K562 (cell line): ENCODE measurements around the gene TMEM63A. TPM values are rescaled to one million over a fixed set of nuclear protein-coding genes. Genes with fewer than 3 reads are reported as not detected.
A peak's percentile ranks its signal among the peaks of the same experiment; 100 is the strongest.

Experiments used
- ATAC-seq: fragments of 200-7000 bp; cut with Tn5 transposase; 3 replicates; pipeline ENCODE4 v1.9.1; 2020; ENCODE audit warnings: moderate library complexity
- BruUV-seq: library from RNA; stranded (reverse); fragments of 400-500 nt; replicated peaks from 2 replicates; lab custom pipeline; 2021; lab: Mats Ljungman, UMichigan
- CTCF ChIA-PET: fragments of 300-600 bp; formaldehyde crosslinking; extraction: SDS; loops from one replicate; lab custom pipeline; 2021; ENCODE audit warnings: low intra/inter-chr PET ratio; lab: Yijun Ruan, JAX
- POLR2A ChIA-PET: fragments of 300-600, 350-650 bp; sonication (Branson Sonifier 250); formaldehyde crosslinking; extraction: SDS; loops from one replicate; lab custom pipeline; 2021; ENCODE audit warnings: antibody characterized with exemption, inconsistent platforms; lab: Yijun Ruan, JAX
- DNase-seq, 4 experiments: peaks; one replicate each; pipeline versions ENCODE4 v3.0.0 to v3.0.0-alpha.2; 2011 to 2018; ENCODE audit warnings: low spot score in 3 of 4, mixed read lengths in 3 of 4; ENCODE audit errors: extremely low read depth in 1 of 4
- FAIRE-seq: peaks from 2 replicates; lab custom pipeline; 2011; peaks lifted over from hg19 to GRCh38; lab: Jason Lieb, UNC
- H2AFZ ChIP-seq: 2 replicates; pipeline ENCODE4 v1.6.0; 2011; ENCODE audit warnings: low read depth, low read length, control low read depth, inconsistent platforms
- H3K27ac ChIP-seq: fragments of 200-600 bp; 3 replicates; pipeline ENCODE4 v1.8.0; 2011; ENCODE audit warnings: low read depth, mild to moderate bottlenecking, control low read depth, inconsistent platforms, low read length, moderate library complexity, mixed read lengths; ENCODE audit errors: extremely low read depth
- H3K27me3 ChIP-seq, 2 experiments: fragments of 300-600 bp in 1 of 2; 2 replicates in 1 of 2; 3 replicates in 1 of 2; pipeline versions ENCODE4 v1.6.0 to v1.8.0; 2011; ENCODE audit warnings: inconsistent platforms in 2 of 2, low read length in 2 of 2, mild to moderate bottlenecking in 1 of 2, mixed read lengths in 1 of 2, moderate library complexity in 1 of 2; ENCODE audit not compliant: control insufficient read depth in 2 of 2, insufficient read depth in 2 of 2
- H3K36me3 ChIP-seq: fragments of 300-600 bp; 3 replicates; pipeline ENCODE4 v1.8.0; 2011; ENCODE audit warnings: mild to moderate bottlenecking, low read length, inconsistent platforms; ENCODE audit not compliant: control insufficient read depth, insufficient read depth
- H3K4me1 ChIP-seq, 2 experiments: fragments of 200-600 bp in 1 of 2; replicated peaks in 1 of 2; 2 replicates in 1 of 2; 3 replicates in 1 of 2; pipeline versions ENCODE4 v1.5.1 to v1.8.0; 2011; ENCODE audit warnings: inconsistent platforms in 2 of 2, low read length in 2 of 2, mild to moderate bottlenecking in 1 of 2, mixed read lengths in 1 of 2, moderate library complexity in 1 of 2; ENCODE audit not compliant: control insufficient read depth in 2 of 2, insufficient read depth in 2 of 2
- H3K4me2 ChIP-seq: 2 replicates; pipeline ENCODE4 v1.6.1; 2011; ENCODE audit warnings: low read length, control low read depth, inconsistent platforms, mixed read lengths; ENCODE audit not compliant: insufficient read depth
- H3K4me3 ChIP-seq: fragments of 200-600 bp; sonication (generic), shearing (Covaris generic); 2 replicates; pipeline ENCODE4 v1.5.1; 2016; ENCODE audit warnings: control low read depth, inconsistent platforms
- H3K79me2 ChIP-seq: fragments of 200-600 bp; 3 replicates; pipeline ENCODE4 v1.8.0; 2011; ENCODE audit warnings: low read length, inconsistent platforms; ENCODE audit not compliant: control insufficient read depth, insufficient read depth
- H3K9ac ChIP-seq, 2 experiments: 2 replicates each; pipeline versions ENCODE4 v1.6.0 to v1.6.1; 2011; ENCODE audit warnings: low read depth in 2 of 2, low read length in 2 of 2, control low read depth in 1 of 2, inconsistent platforms in 1 of 2, mild to moderate bottlenecking in 1 of 2, mixed read lengths in 1 of 2; ENCODE audit not compliant: insufficient read depth in 1 of 2
- H3K9me1 ChIP-seq: one replicate; pipeline ENCODE4 v1.6.0; 2011; ENCODE audit warnings: inconsistent platforms, mild to moderate bottlenecking, low read length, moderate library complexity; ENCODE audit not compliant: control insufficient read depth, insufficient read depth
- H3K9me3 ChIP-seq: replicated peaks from 2 replicates; pipeline ENCODE4 v1.5.1; 2011; ENCODE audit warnings: low read depth, low read length, inconsistent platforms; ENCODE audit not compliant: control insufficient read depth, insufficient read depth
- H4K20me1 ChIP-seq: replicated peaks from 2 replicates; pipeline ENCODE4 v1.6.1; 2011; ENCODE audit warnings: low read length, inconsistent platforms, mixed read lengths; ENCODE audit not compliant: control insufficient read depth, insufficient read depth
- ATF2 ChIP-seq: sonication (generic); formaldehyde crosslinking; IDR thresholded peaks from 2 replicates; pipeline ENCODE4 v1.8.1; 2022; ENCODE audit warnings: missing genetic modification reagents
- CBX1 ChIP-seq: sonication (generic); IDR thresholded peaks from 2 replicates; pipeline ENCODE4 v1.6.1; 2016; ENCODE audit warnings: antibody characterized with exemption, low read depth, mild to moderate bottlenecking
- PCBP1 ChIP-seq: fragments of 200-400 bp; formaldehyde crosslinking; IDR thresholded peaks from 2 replicates; pipeline ENCODE4 v1.6.1; 2018; ENCODE audit warnings: mild to moderate bottlenecking, low read depth, low read length; ENCODE audit not compliant: poor library complexity, severe bottlenecking
- POLR2G ChIP-seq: fragments of 200-400 bp; formaldehyde crosslinking; IDR thresholded peaks from 2 replicates; pipeline ENCODE4 v1.6.1; 2017; ENCODE audit warnings: low read depth, mild to moderate bottlenecking, antibody characterized with exemption, low read length, moderate library complexity
- RBFOX2 ChIP-seq: fragments of 200-400 bp; formaldehyde crosslinking; IDR thresholded peaks from 2 replicates; pipeline ENCODE4 v1.6.1; 2017; ENCODE audit warnings: low read depth, mild to moderate bottlenecking, low read length, moderate library complexity
- ZNF57 ChIP-seq: fragments of 450-650 bp; formaldehyde crosslinking; IDR thresholded peaks from 2 replicates; pipeline ENCODE4 v1.4.0; 2020; ENCODE audit warnings: mild to moderate bottlenecking, moderate library complexity
- WGBS: fragments of 100-300 bp; shearing (Covaris generic); methylation state at CpG from one replicate; pipeline ENCODE4 v1.1.6; 2016; ENCODE audit warnings: low coverage, mixed read lengths; ENCODE audit not compliant: insufficient coverage; ENCODE audit errors: missing lambda C conversion rate; 5-methylcytosine and 5-hydroxymethylcytosine counted together
- in situ Hi-C: fragments of 300-500 bp; cut with MboI; formaldehyde crosslinking; loops from 4 replicates; pipeline ENCODE4 v1.15.0; 2018; ENCODE audit warnings: inconsistent platforms, mixed read lengths
- intact Hi-C: fragments of 100-400 bp; cut with micrococcal nuclease; formaldehyde crosslinking; loops from 2 replicates; pipeline ENCODE4 v1.14.2; 2022
- polyA plus RNA-seq, 8 experiments: library from polyadenylated mRNA; depleted of rRNA in 4 of 8; stranded (reverse) in 5 of 8; unstranded in 3 of 8; fragments of >200 nt; fragmentation: Nextera tagmentation in 2 of 8; fragmentation: Illumina TruSeq in 1 of 8; extraction: Ambion mirVana in 2 of 8; extraction: Trizol in 1 of 8; gene quantifications; 2 replicates each; pipeline versions ENCODE4 v1.2.1 to v1.2.3, GENCODE V29; 2011 to 2014; ENCODE audit warnings: inconsistent platforms in 1 of 8, missing spikeins in 1 of 8
- total RNA-seq, 7 experiments: library from RNA; depleted of rRNA in 6 of 7; stranded (reverse); fragments of >200 nt in 6 of 7; fragmentation: Illumina TruSeq in 2 of 7; extraction: Trizol in 2 of 7; gene quantifications; 2 replicates each; pipeline versions ENCODE4 v1.2.1 to v1.2.3, GENCODE V29; 2011 to 2021; ENCODE audit warnings: low replicate concordance in 1 of 7

Gene TMEM63A
- total and polyA plus RNA-seq, 9 of the 15 experiments (the other 6 are each of a cell fraction or from before 2014, with no cell fraction given), result 2.0 to 54.6 (median 17.5) TPM

- 87% methylated on average over 12 of the region's 12 CpGs for WGBS
- peaks cover 19% of the 10 kb centered on the region for H3K79me2 ChIP-seq
Measured at GRCh38 chr1:225875044-225875815, 7.0 kb downstream of the TMEM63A start.

GRCh38 chr1:225874431-225874830 is 7.7 kb downstream of the TMEM63A start:
- Histone ChIP-seq H3K9me3 (no peaks in the 10 kb centered on the region), H3K36me3 (peaks cover 86% of the 10 kb centered on the region), H3K4me1 (peaks cover 3 to 7% of the 10 kb centered on the region in 2 experiments; a peak in 3 of 5 replicates), H3K27me3 (no peaks in the 10 kb centered on the region), H2AFZ (no peak overlapping the region), H3K4me2 (no peak overlapping the region), H3K4me3 (no peak overlapping the region), H3K27ac (no peak overlapping the region), H3K9ac (no peak overlapping the region), H3K79me2 (peaks cover 11% of the 10 kb centered on the region), H3K9me1 (peaks cover 2% of the 10 kb centered on the region), H4K20me1 (peaks cover 7% of the 10 kb centered on the region; the same call in 1 of the 2 replicates)
- BruUV-seq, result no TSS peak
- in situ Hi-C loops (no loop called here), intact Hi-C loops (no loop called here)
- ATAC-seq, result no peak
- FAIRE-seq, result no peak
- DNase-seq, result no peak
- 92% methylated on average over 11 of the region's 11 CpGs for WGBS
- ChIA-PET CTCF (no interaction called here), POLR2A (interaction anchor here (0.6 to 1.1 kb wide), 3 partner anchors 8 to 392 kb away, joined by 3 read pairs; no protein-coding TSS in a partner anchor)
- peak; percentile 47; the same call in 1 of the 2 replicates for TF ChIP-seq POLR2G
- peak; percentile 49 for TF ChIP-seq RBFOX2
- TF ChIP-seq ATF2 (CRISPR knock-in tag), result no peak

More at GRCh38 chr1:225875044-225875815, 7.0 kb downstream of the TMEM63A start:
- ChIA-PET CTCF (no interaction called here), POLR2A (interaction anchor here (0.6 to 1.0 kb wide), 3 partner anchors 9 to 393 kb away, joined by 3 read pairs; no protein-coding TSS in a partner anchor)
- Histone ChIP-seq H3K9me3 (no peaks in the 10 kb centered on the region), H3K4me2 (no peak overlapping the region), H3K4me1 (peaks cover 9 to 14% of the 10 kb centered on the region in 2 experiments; a peak in 3 of 5 replicates), H3K27me3 (no peaks in the 10 kb centered on the region), H3K27ac (no peak overlapping the region), H4K20me1 (peaks cover 15% of the 10 kb centered on the region; the same call in 1 of the 2 replicates), H3K4me3 (no peak overlapping the region), H3K9me1 (peaks cover 6% of the 10 kb centered on the region), H3K36me3 (peaks cover 91% of the 10 kb centered on the region)
- FAIRE-seq (peak; percentile 46), DNase-seq (no peak)
- intact Hi-C loops, result no loop called here
- in situ Hi-C loops, result loop anchor here (5.0 kb wide), 1 partner anchor 82 kb away; no protein-coding TSS in a partner anchor
- no peak for TF ChIP-seq PCBP1
- TF ChIP-seq CBX1, result no peak
- TF ChIP-seq ZNF57, result no peak
- 0 out of 2 replicates have a peak, but pooled peaks have one; percentile 19 for TF ChIP-seq RBFOX2
- TF ChIP-seq, all 486 proteins: peak for 1
- peak overlapping the region in 1 of 2 experiments; percentile 75; a peak in 2 of 4 replicates for H3K9ac ChIP-seq
- H2AFZ ChIP-seq, result no peak overlapping the region
- ATAC-seq, result no peak
- BruUV-seq, result no TSS peak
